IMR-90 (cell line): Measurements from ENCODE around the gene MICA. TPM values are rescaled to one million over a fixed set of nuclear protein-coding genes. Genes with fewer than 3 reads are reported as not detected.

Experiments used
- ATAC-seq: fragments of 200-7000 bp; cut with Tn5 transposase; 2 replicates; pipeline ENCODE4 v1.9.1; 2020; ENCODE audit warnings: low read depth, mild to moderate bottlenecking, moderate library complexity
- BruUV-seq: library from RNA; stranded (reverse); fragments of 400-500 nt; replicated peaks from 2 replicates; lab custom pipeline; 2021; lab: Mats Ljungman, UMichigan
- CTCF ChIA-PET: fragments of 300-600 bp; formaldehyde crosslinking; extraction: SDS; loops from one replicate; lab custom pipeline; 2021; ENCODE audit warnings: antibody characterized with exemption; lab: Yijun Ruan, JAX
- POLR2A ChIA-PET: fragments of 300-600 bp; sonication (Branson Sonifier 250); formaldehyde crosslinking; loops from one replicate; lab custom pipeline; 2022; ENCODE audit warnings: antibody characterized with exemption; ENCODE audit not compliant: unreplicated experiment; lab: Charles Lee
- DNase-seq: peaks from one replicate; pipeline ENCODE4 v3.0.0; 2013
- H2AFZ ChIP-seq: replicated peaks from 2 replicates; pipeline ENCODE3; 2013; ENCODE audit warnings: low read length, mild to moderate bottlenecking; ENCODE audit not compliant: poor library complexity
- H2AK5ac ChIP-seq: 2 replicates; pipeline ENCODE4 v1.6.1; 2013; ENCODE audit warnings: low read depth, low read length, inconsistent platforms
- H2AK9ac ChIP-seq: replicated peaks from 2 replicates; pipeline ENCODE3; 2013; ENCODE audit warnings: mild to moderate bottlenecking, low read depth, low read length, moderate library complexity; ENCODE audit not compliant: poor library complexity
- H2BK120ac ChIP-seq: 2 replicates; pipeline ENCODE4 v1.6.1; 2013; ENCODE audit warnings: low read depth, low read length, inconsistent platforms
- H2BK15ac ChIP-seq: 3 replicates; pipeline ENCODE4 v1.6.1; 2013; ENCODE audit warnings: low read depth, low read length, inconsistent platforms
- H2BK20ac ChIP-seq: 2 replicates; pipeline ENCODE4 v1.6.1; 2013; ENCODE audit warnings: low read depth, mild to moderate bottlenecking, inconsistent platforms, low read length, moderate library complexity
- H2BK5ac ChIP-seq: 2 replicates; pipeline ENCODE4 v1.6.1; 2013; ENCODE audit warnings: mild to moderate bottlenecking, low read depth, low read length, inconsistent platforms; ENCODE audit not compliant: poor library complexity, severe bottlenecking
- H3K14ac ChIP-seq: replicated peaks from 2 replicates; pipeline ENCODE4 v1.6.1; 2013; ENCODE audit warnings: low read depth, low read length, inconsistent platforms
- H3K18ac ChIP-seq: 2 replicates; pipeline ENCODE4 v1.6.1; 2013; ENCODE audit warnings: low read depth, low read length, control low read depth
- H3K23ac ChIP-seq: 2 replicates; pipeline ENCODE4 v1.6.1; 2013; ENCODE audit warnings: low read depth, low read length, inconsistent platforms
- H3K27ac ChIP-seq: 2 replicates; pipeline ENCODE4 v1.5.1; 2013; ENCODE audit warnings: mild to moderate bottlenecking, control low read depth, low read length; ENCODE audit not compliant: insufficient read depth
- H3K27me3 ChIP-seq: 2 replicates; pipeline ENCODE4 v1.6.1; 2013; ENCODE audit warnings: low read length; ENCODE audit not compliant: control insufficient read depth, insufficient read depth
- H3K36me3 ChIP-seq: 2 replicates; pipeline ENCODE4 v1.6.1; 2013; ENCODE audit warnings: low read length, mixed read lengths; ENCODE audit not compliant: control insufficient read depth, insufficient read depth
- H3K4ac ChIP-seq: 2 replicates; pipeline ENCODE4 v1.6.1; 2013; ENCODE audit warnings: low read depth, low read length, inconsistent platforms
- H3K4me1 ChIP-seq: 2 replicates; pipeline ENCODE4 v1.6.1; 2013; ENCODE audit warnings: low read length, mixed read lengths; ENCODE audit not compliant: control insufficient read depth, insufficient read depth
- H3K4me2 ChIP-seq: 2 replicates; pipeline ENCODE4 v1.6.1; 2013; ENCODE audit warnings: low read depth, mild to moderate bottlenecking, control low read depth, low read length, moderate library complexity
- H3K4me3 ChIP-seq: 2 replicates; pipeline ENCODE4 v1.5.1; 2013; ENCODE audit warnings: low read depth, mild to moderate bottlenecking, control low read depth, low read length, moderate library complexity; ENCODE audit not compliant: insufficient read depth
- H3K56ac ChIP-seq: 2 replicates; pipeline ENCODE4 v1.6.1; 2013; ENCODE audit warnings: low read length, inconsistent platforms; ENCODE audit not compliant: insufficient read depth; ENCODE audit errors: extremely low read depth
- H3K79me1 ChIP-seq, 2 experiments: 2 replicates each; pipeline ENCODE4 v1.6.1; 2013; ENCODE audit warnings: low read length in 2 of 2, inconsistent platforms in 1 of 2, low read depth in 1 of 2
- H3K9ac ChIP-seq: 2 replicates; pipeline ENCODE4 v1.6.1; 2013; ENCODE audit warnings: low read depth, low read length, control low read depth
- H3K9me1 ChIP-seq: 2 replicates; pipeline ENCODE4 v1.6.1; 2013; ENCODE audit warnings: low read length, inconsistent platforms; ENCODE audit not compliant: insufficient read depth
- H3K9me3 ChIP-seq: 2 replicates; pipeline ENCODE4 v1.6.1; 2013; ENCODE audit warnings: low read length; ENCODE audit not compliant: control insufficient read depth, insufficient read depth
- H4K20me1 ChIP-seq: 2 replicates; pipeline ENCODE4 v1.6.1; 2013; ENCODE audit warnings: low read length, inconsistent platforms; ENCODE audit not compliant: insufficient read depth
- H4K5ac ChIP-seq: 2 replicates; pipeline ENCODE4 v1.6.1; 2013; ENCODE audit warnings: mild to moderate bottlenecking, low read depth, low read length, control low read depth
- H4K8ac ChIP-seq, 2 experiments: 2 replicates each; pipeline ENCODE4 v1.6.1; 2013; ENCODE audit warnings: low read depth in 2 of 2, low read length in 2 of 2, control low read depth in 1 of 2, inconsistent platforms in 1 of 2
- H4K91ac ChIP-seq: 2 replicates; pipeline ENCODE4 v1.6.1; 2013; ENCODE audit warnings: low read depth, low read length, inconsistent platforms; ENCODE audit not compliant: insufficient read depth
- BHLHE40 ChIP-seq: fragments of 150-350 bp; IDR thresholded peaks from 2 replicates; pipeline ENCODE4 v1.6.1; 2016; ENCODE audit warnings: mild to moderate bottlenecking, low read depth, low read length
- CEBPB ChIP-seq: IDR thresholded peaks from 2 replicates; pipeline ENCODE4 v1.6.1; 2012; ENCODE audit warnings: low read depth, low read length, improper control_type of control experiment
- CHD1 ChIP-seq: IDR thresholded peaks from 2 replicates; pipeline ENCODE4 v1.6.1; 2012; ENCODE audit warnings: low read depth, low read length, improper control_type of control experiment
- CTCF ChIP-seq: conservative IDR thresholded peaks from 2 replicates; pipeline ENCODE4 v1.5.1; 2012; ENCODE audit warnings: mild to moderate bottlenecking, low read depth, low read length, improper control_type of control experiment
- FOS ChIP-seq: fragments of 150-350 bp; IDR thresholded peaks from 2 replicates; pipeline ENCODE4 v1.6.1; 2016; ENCODE audit warnings: low read depth, low read length
- MAFK ChIP-seq: IDR thresholded peaks from 2 replicates; pipeline ENCODE4 v1.6.1; 2012; ENCODE audit warnings: low read depth, low read length, improper control_type of control experiment
- MAZ ChIP-seq: IDR thresholded peaks from 2 replicates; pipeline ENCODE4 v1.6.1; 2012; ENCODE audit warnings: low read depth, mild to moderate bottlenecking, low read length, improper control_type of control experiment, moderate library complexity, borderline replicate concordance
- MXI1 ChIP-seq: IDR thresholded peaks from 2 replicates; pipeline ENCODE4 v1.6.1; 2012; ENCODE audit warnings: low read depth, mild to moderate bottlenecking, low read length, moderate library complexity, borderline replicate concordance
- NFE2L2 ChIP-seq: fragments of 150-350 bp; IDR thresholded peaks from 2 replicates; pipeline ENCODE4 v1.6.1; 2016; ENCODE audit warnings: low read depth, mild to moderate bottlenecking, low read length
- POLR2A ChIP-seq: IDR thresholded peaks from 2 replicates; pipeline ENCODE4 v1.6.1; 2012; ENCODE audit warnings: mild to moderate bottlenecking, low read depth, low read length
- RAD21 ChIP-seq: IDR thresholded peaks from 2 replicates; pipeline ENCODE4 v1.6.1; 2012; ENCODE audit warnings: low read length, improper control_type of control experiment
- RCOR1 ChIP-seq: IDR thresholded peaks from 2 replicates; pipeline ENCODE4 v1.6.1; 2012; ENCODE audit warnings: mild to moderate bottlenecking, low read length, improper control_type of control experiment; ENCODE audit not compliant: insufficient replicate concordance
- RFX5 ChIP-seq: IDR thresholded peaks from 2 replicates; pipeline ENCODE4 v1.8.0; 2012; ENCODE audit warnings: low read depth, mild to moderate bottlenecking, low read length, moderate library complexity
- SMC3 ChIP-seq: fragments of 150-350 bp; IDR thresholded peaks from 2 replicates; pipeline ENCODE4 v1.6.1; 2016; ENCODE audit warnings: low read depth, mild to moderate bottlenecking, antibody characterized with exemption, low read length, moderate library complexity
- WGBS, 2 experiments: methylation state at CpG; one replicate each; pipeline versions ENCODE4 v1.1.5 to v1.1.7; 2013; ENCODE audit warnings: missing lambda C conversion rate in 2 of 2; ENCODE audit not compliant: insufficient read length in 1 of 2; ENCODE audit errors: extremely low coverage in 2 of 2; 5-methylcytosine and 5-hydroxymethylcytosine counted together
- dilution Hi-C: fragments of 300-500 bp; cut with HindIII; formaldehyde crosslinking; loops from one replicate; pipeline ENCODE4 v1.14.3; 2018; ENCODE audit warnings: low sequenced_read_pairs; ENCODE audit not compliant: unreplicated experiment
- in situ Hi-C: fragments of 300-500 bp; cut with MboI; formaldehyde crosslinking; loops from 3 replicates; pipeline ENCODE4 v1.14.3; 2019; ENCODE audit warnings: low sequenced_read_pairs, inconsistent platforms, mixed read lengths
- intact Hi-C: fragments of 100-400 bp; cut with micrococcal nuclease; formaldehyde crosslinking; loops from 2 replicates; pipeline ENCODE4 v1.10.0; 2022
- polyA plus RNA-seq, 3 experiments: library from polyadenylated mRNA; depleted of rRNA; stranded (reverse); fragments of >200 nt; gene quantifications; 2 replicates each; pipeline ENCODE4 v1.2.3, GENCODE V29; 2012; ENCODE audit warnings: low replicate concordance in 1 of 3
- total RNA-seq: library from RNA; depleted of rRNA; stranded (reverse); fragments of >200 nt; gene quantifications from 2 replicates; pipeline ENCODE4 v1.2.3, GENCODE V29; 2012
- TF ChIP-seq, protein P1 (sequence below): fragments of 150-350 bp; IDR thresholded peaks from 2 replicates; pipeline ENCODE4 v1.6.1; 2016; ENCODE audit warnings: low read depth, mild to moderate bottlenecking, low read length, moderate library complexity, borderline replicate concordance
- TF ChIP-seq, protein P2 (sequence below): fragments of 150-350 bp; IDR thresholded peaks from 2 replicates; pipeline ENCODE4 v1.6.1; 2017; ENCODE audit warnings: mild to moderate bottlenecking, antibody characterized with exemption, low read length, low read depth

The MICA gene
- total and polyA plus RNA-seq, 2 of the 4 experiments (the other 2 are of a cell fraction), result 55.9 to 67.7 TPM

- ChIA-PET CTCF (interaction anchor here (0.6 to 1.4 kb wide), 3 partner anchors 169 to 173 kb away, joined by 3 to 6 read pairs (median 6); no protein-coding TSS in a partner anchor), POLR2A (no interaction called here)
- Histone ChIP-seq H3K9ac (no peak overlapping the region), H3K27ac (no peak overlapping the region), H3K27me3 (peaks cover 31% of the 10 kb centered on the region), H2AK5ac (no peak overlapping the region), H3K9me3 (no peaks in the 10 kb centered on the region), H2AFZ (no peak overlapping the region), H2BK5ac (no peak overlapping the region), H3K56ac (no peak overlapping the region), H3K18ac (no peak overlapping the region), H3K4me2 (no peak overlapping the region), H3K79me1 (no peaks in the 10 kb centered on the region), H3K4ac (no peak overlapping the region), H4K5ac (no peak overlapping the region), H3K4me1 (no peaks in the 10 kb centered on the region), H3K36me3 (no peaks in the 10 kb centered on the region), H2BK15ac (no peak overlapping the region), H2BK20ac (no peak overlapping the region), H4K8ac (no peak overlapping the region), H3K23ac (no peak overlapping the region), H3K14ac (no peak overlapping the region), H4K91ac (no peak overlapping the region), H2AK9ac (no peak overlapping the region), H4K20me1 (no peaks in the 10 kb centered on the region), H2BK120ac (no peak overlapping the region), H3K4me3 (no peak overlapping the region), H3K9me1 (no peaks in the 10 kb centered on the region)
- in situ Hi-C loops (loop anchor here (5.0 kb wide), 2 partner anchors 169 to 229 kb away; partner anchors contain the start of gene PSORS1C2), intact Hi-C loops (loop anchor here (2.0 kb wide), 1 partner anchor 229 kb away; no protein-coding TSS in a partner anchor), dilution Hi-C loops (no loop called here)
- no CpG with 5 or more reads among the region's 5 CpGs for WGBS, 2 experiments
- TF ChIP-seq SMC3 (no peak), BHLHE40 (no peak), CTCF (no peak), MAZ (no peak), RFX5 (no peak), CHD1 (no peak), MAFK (no peak), RAD21 (no peak), POLR2A (no peak), CEBPB (no peak), RCOR1 (no peak), MXI1 (no peak), NFE2L2 (no peak), FOS (no peak)
- TF ChIP-seq, protein P1, sequence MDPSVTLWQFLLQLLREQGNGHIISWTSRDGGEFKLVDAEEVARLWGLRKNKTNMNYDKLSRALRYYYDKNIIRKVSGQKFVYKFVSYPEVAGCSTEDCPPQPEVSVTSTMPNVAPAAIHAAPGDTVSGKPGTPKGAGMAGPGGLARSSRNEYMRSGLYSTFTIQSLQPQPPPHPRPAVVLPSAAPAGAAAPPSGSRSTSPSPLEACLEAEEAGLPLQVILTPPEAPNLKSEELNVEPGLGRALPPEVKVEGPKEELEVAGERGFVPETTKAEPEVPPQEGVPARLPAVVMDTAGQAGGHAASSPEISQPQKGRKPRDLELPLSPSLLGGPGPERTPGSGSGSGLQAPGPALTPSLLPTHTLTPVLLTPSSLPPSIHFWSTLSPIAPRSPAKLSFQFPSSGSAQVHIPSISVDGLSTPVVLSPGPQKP, result no peak
- TF ChIP-seq, protein P2, sequence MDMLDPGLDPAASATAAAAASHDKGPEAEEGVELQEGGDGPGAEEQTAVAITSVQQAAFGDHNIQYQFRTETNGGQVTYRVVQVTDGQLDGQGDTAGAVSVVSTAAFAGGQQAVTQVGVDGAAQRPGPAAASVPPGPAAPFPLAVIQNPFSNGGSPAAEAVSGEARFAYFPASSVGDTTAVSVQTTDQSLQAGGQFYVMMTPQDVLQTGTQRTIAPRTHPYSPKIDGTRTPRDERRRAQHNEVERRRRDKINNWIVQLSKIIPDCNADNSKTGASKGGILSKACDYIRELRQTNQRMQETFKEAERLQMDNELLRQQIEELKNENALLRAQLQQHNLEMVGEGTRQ, result no peak
- BruUV-seq, result no TSS peak
- ATAC-seq (no peak), DNase-seq (no peak)
These were observed 37.5 kb upstream of the MICA start for GRCh38 chr6:31365864-31366263.
